Measurements from ENCODE around the gene TSGA10IP. TPM values are rescaled to one million over a fixed set of nuclear protein-coding genes. Genes with fewer than 3 reads are reported as not detected.

The TSGA10IP gene
- polyA plus RNA-seq, 1 experiment, result not detected

DNA sequence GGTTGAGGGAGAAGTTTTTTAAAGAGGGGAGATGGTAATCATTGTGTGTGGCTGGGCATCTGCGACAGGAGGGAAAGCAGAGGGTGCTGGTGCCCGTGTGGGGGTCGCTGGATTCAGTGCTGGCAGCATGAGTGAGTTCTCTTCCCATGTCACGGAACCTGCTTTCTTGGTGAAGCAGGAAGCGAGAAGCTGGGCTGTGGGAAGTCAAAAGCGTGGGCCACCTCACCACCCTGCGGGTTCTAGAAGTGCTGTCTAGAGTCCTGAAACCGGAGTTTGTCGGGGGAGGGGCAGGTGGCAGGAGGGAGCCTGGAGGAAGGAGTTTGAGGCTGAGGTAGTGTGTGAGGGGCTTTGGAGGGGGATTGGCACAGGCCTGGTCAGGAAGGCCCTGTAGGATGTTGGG is 30.5 kb downstream of the TSGA10IP start:
- ChIA-PET POLR2A (interaction anchor here (0.7 to 1.3 kb wide), 2 partner anchors 86 to 116 kb away, joined by 6 to 7 read pairs; no protein-coding TSS in a partner anchor), CTCF (no interaction called here)

DNA sequence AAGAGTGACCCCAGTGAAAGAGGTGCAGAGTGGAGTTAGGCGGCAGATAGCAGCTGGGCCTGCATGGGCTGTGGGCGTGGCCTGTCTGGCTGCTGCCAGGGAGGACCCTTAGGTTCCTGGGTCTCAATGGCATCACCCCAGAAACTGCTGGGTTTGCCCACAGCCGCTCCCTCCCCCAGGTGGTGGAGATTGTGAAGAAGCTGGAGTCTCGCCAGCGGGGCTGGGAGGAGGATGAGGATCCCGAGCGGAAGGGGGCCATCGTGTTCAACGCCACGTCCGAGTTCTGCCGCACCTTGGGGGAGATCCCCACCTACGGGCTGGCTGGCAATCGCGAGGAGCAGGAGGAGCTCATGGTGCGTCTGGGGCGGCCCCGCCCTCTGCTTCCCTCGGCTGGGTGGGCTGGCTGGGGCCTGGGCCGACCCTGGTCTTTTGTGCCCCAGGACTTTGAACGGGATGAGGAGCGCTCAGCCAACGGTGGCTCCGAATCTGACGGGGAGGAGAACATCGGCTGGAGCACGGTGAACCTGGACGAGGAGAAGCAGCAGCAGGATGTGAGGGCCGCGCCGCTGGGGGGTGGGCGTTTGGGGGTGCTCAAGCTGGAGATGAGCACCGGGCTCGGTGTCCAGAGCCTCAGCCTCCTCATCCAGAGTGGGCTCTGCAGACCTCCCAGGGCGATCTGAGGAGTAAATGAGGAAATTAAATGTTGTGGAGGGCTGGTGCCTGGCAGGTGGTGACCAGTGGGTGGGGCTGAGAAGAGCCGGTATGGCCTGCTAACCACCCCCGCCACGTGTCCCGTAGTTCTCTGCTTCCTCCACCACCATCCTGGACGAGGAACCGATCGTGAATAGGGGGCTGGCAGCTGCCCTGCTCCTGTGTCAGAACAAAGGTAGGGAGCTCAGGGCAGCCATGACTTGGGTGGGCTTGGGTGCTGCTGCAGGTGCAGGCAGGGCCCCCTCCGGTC is 31.2 kb downstream of the TSGA10IP start:
- Histone ChIP-seq H3K27me3 (ENCODE audit: control insufficient read depth, insufficient read depth, low read length) (no peaks in the 10 kb centered on the region), H3K27ac (ENCODE audit: low read depth, low read length) (no peak overlapping the region), H3K4me3 (ENCODE audit: low read depth, low read length) (no peak overlapping the region), H3K9me3 (ENCODE audit: control insufficient read depth, insufficient read depth, low read length) (no peaks in the 10 kb centered on the region; the same call in 1 of the 2 replicates)
- POLR2A ChIA-PET, result interaction anchor here (1.3 kb wide), 1 partner anchor 117 kb away, joined by 6 read pairs; no protein-coding TSS in a partner anchor
- TF ChIP-seq, protein P1, sequence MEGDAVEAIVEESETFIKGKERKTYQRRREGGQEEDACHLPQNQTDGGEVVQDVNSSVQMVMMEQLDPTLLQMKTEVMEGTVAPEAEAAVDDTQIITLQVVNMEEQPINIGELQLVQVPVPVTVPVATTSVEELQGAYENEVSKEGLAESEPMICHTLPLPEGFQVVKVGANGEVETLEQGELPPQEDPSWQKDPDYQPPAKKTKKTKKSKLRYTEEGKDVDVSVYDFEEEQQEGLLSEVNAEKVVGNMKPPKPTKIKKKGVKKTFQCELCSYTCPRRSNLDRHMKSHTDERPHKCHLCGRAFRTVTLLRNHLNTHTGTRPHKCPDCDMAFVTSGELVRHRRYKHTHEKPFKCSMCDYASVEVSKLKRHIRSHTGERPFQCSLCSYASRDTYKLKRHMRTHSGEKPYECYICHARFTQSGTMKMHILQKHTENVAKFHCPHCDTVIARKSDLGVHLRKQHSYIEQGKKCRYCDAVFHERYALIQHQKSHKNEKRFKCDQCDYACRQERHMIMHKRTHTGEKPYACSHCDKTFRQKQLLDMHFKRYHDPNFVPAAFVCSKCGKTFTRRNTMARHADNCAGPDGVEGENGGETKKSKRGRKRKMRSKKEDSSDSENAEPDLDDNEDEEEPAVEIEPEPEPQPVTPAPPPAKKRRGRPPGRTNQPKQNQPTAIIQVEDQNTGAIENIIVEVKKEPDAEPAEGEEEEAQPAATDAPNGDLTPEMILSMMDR (IDR thresholded peaks at IDR 0.05; ENCODE audit: low read depth, low read length), result no peak
- CTCF ChIA-PET, result interaction anchor here (3.6 kb wide), 1 partner anchor 88 kb away, joined by 13 read pairs; the partner anchor contains the start of gene FIBP
- no peak for DNase-seq (ENCODE audit: low read depth, low spot score)

More for the DNA sequence above, 30.5 kb downstream of the TSGA10IP start:
- H3K27me3 ChIP-seq (ENCODE audit: control insufficient read depth, insufficient read depth, low read length), result no peaks in the 10 kb centered on the region
- H3K9me3 ChIP-seq (ENCODE audit: control insufficient read depth, insufficient read depth, low read length), result no peaks in the 10 kb centered on the region; the same call in 1 of the 2 replicates
- TF ChIP-seq, protein P1 (IDR thresholded peaks at IDR 0.05; ENCODE audit: low read depth, low read length), result no peak
- no peak overlapping the region for H3K27ac ChIP-seq (ENCODE audit: low read depth, low read length)
- DNase-seq (ENCODE audit: low read depth, low spot score), result no peak
- H3K4me3 ChIP-seq (ENCODE audit: low read depth, low read length), result no peak overlapping the region

DNA sequence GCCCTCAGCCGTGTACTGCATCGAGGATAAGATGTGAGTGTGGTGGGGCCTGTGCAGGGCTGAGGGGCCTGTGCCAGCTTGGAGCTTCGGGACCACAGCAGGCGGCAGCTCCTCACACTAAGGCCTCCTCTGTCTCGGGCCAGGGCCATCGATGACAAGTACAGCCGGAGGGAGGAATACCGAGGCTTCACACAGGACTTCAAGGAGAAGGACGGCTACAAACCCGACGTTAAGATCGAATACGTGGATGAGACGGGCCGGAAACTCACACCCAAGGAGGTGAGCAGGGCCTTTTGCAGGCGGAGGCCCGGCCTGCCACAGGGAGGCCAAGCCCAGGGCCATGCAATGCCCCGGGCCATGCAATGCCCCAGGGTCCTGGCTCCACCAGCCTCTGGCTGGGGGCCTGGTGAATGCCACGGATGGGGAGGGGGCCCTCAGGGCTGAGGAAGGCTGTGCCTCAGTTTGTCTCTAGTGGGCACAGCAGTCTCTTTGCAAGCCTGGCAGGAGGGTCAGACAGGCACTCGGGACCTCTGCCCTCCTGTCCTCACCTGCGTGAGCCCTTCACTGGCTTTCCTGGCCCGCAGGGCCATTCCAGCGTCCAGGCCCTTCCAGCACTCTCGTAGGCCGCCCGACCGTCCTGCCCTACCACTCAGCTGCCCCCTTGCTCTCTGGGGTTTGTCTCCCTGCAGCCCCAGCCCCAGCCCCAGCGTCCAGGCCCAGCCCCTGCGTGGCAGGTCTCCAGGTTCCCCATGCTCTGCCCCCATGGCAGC is 32.5 kb downstream of the TSGA10IP start:
- POLR2A ChIA-PET, result no interaction called here
- CTCF ChIA-PET, result interaction anchor here (3.6 kb wide), 1 partner anchor 90 kb away, joined by 13 read pairs; the partner anchor contains the start of gene FIBP
- no peaks in the 10 kb centered on the region; the same call in 1 of the 2 replicates for H3K9me3 ChIP-seq (ENCODE audit: control insufficient read depth, insufficient read depth, low read length)
- TF ChIP-seq, protein P1 (IDR thresholded peaks at IDR 0.05; ENCODE audit: low read depth, low read length), result no peak
- H3K27me3 ChIP-seq (ENCODE audit: control insufficient read depth, insufficient read depth, low read length), result no peaks in the 10 kb centered on the region
- no peak overlapping the region for H3K27ac ChIP-seq (ENCODE audit: low read depth, low read length)
- DNase-seq (ENCODE audit: low read depth, low spot score), result no peak
- no peak overlapping the region for H3K4me3 ChIP-seq (ENCODE audit: low read depth, low read length)

DNA sequence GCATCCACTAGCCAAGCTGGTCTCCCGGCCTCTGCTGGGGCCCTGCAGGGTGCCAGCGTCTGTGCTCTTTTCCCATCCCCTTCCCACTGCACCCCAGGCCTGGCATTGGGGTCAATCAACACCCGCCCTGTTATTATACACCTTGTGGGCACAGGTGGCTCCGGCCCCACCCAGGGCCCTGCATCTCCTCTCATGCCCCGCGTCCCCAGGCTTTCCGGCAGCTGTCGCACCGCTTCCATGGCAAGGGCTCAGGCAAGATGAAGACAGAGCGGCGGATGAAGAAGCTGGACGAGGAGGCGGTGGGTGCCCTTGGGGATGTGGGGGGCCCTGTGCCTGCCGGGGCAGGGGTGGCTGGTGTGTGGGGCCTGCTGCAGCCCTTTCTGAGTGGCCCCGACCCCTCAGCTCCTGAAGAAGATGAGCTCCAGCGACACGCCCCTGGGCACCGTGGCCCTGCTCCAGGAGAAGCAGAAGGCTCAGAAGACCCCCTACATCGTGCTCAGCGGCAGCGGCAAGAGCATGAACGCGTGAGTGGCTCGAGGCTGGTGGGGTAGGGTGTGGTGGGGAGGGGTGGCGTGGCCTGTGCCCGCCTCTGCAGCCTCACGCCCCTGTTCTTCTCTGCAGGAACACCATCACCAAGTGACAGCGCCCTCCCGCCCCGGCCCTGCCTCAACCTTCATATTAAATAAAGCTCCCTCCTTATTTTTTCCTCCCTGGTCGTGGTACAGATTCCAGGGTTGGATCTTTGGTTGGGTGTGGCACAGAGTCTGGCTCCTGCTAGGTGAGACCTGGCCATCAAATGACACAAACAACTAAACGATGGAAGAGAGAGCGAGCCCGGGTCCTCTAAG is 33.3 kb downstream of the TSGA10IP start:
- POLR2A ChIA-PET, result interaction anchor here (1.3 to 1.4 kb wide), 2 partner anchors 10 to 90 kb away, joined by 3 to 5 read pairs; partner anchors contain the start of gene FIBP
- no peaks in the 10 kb centered on the region for H3K27me3 ChIP-seq (ENCODE audit: control insufficient read depth, insufficient read depth, low read length)
- no peak for DNase-seq (ENCODE audit: low read depth, low spot score)
- H3K4me3 ChIP-seq (ENCODE audit: low read depth, low read length), result no peak overlapping the region
- no peak overlapping the region for H3K27ac ChIP-seq (ENCODE audit: low read depth, low read length)
- TF ChIP-seq, protein P1 (IDR thresholded peaks at IDR 0.05; ENCODE audit: low read depth, low read length), result no peak
- H3K9me3 ChIP-seq (ENCODE audit: control insufficient read depth, insufficient read depth, low read length), result no peaks in the 10 kb centered on the region; the same call in 1 of the 2 replicates
- CTCF ChIA-PET, result interaction anchor here (1.1 to 3.6 kb wide), 2 partner anchors 90 to 94 kb away, joined by 4 to 13 read pairs; partner anchors contain the start of gene FIBP
